NCI-H2081 (cell line): Measurements from ENCODE around the gene ADAM33.

Source experiments
- DNase-seq, 2 experiments: peaks; one replicate each; lab custom pipeline; 2025; lab: John Stamatoyannopoulos, UW

Gene ADAM33

GRCh38 chr20:3710011-3710466 is 28.2 kb upstream of the ADAM33 start:
- DNase-seq = no peak

DNA sequence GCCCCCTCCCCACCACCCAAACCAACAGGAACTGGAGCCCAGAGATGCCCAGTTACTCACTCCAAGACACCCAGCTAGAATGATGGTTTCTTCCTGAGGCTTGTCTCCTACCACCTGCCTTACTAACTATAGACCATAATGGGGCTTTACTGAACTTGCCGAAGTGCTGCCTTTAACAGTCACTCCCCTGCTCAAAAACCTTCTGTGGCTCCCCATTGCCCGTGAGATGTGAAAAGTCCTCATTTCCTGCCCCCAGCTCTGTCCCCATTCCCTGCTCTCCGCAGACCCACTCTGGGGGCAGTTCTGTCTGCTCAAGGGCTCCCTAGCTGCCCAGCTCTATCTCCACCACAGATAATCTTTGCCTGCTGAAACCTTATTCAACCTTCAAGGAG is 25.7 kb upstream of the ADAM33 start:
- DNase-seq = no peak

DNA sequence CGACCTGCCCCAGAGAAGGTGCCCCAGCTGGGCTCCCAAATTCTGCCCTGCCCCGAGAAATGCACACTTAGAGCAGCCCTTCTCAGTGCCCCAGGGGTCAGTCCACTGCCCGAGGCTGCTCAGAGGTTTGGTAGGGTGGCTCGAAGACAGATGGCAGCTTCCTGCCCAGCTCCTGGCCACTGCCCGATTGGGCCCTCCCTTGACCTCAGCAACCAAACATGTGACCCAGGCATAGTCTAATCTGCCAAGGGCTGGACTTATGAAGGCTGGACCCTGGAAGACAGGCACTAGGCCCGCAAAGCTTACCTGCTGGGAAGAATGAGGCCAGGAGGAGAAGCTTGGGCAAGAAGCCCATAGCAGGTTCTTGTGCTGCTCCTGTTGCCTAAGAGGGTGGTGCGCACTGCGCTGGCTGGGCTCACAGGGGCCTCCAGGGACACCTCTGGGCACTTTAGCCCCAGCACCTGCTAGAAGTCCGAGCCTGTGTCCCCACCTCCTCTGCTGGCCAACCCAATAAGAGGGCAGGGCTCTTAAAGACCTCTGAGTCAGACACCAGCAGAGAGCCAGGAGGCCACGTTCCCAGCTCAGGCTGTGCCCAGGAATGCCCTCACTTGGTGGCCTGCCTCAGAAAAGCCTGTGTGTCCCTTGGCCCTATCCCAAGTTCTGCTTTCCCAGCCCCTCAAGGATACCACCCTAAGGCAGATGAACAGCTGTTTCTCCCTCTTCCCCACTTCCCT is 25.1 kb upstream of the ADAM33 start:
- DNase-seq = no peak

- no peak for DNase-seq
Observed at GRCh38 chr20:3705970-3706739, 24.3 kb upstream of the ADAM33 start.

DNA sequence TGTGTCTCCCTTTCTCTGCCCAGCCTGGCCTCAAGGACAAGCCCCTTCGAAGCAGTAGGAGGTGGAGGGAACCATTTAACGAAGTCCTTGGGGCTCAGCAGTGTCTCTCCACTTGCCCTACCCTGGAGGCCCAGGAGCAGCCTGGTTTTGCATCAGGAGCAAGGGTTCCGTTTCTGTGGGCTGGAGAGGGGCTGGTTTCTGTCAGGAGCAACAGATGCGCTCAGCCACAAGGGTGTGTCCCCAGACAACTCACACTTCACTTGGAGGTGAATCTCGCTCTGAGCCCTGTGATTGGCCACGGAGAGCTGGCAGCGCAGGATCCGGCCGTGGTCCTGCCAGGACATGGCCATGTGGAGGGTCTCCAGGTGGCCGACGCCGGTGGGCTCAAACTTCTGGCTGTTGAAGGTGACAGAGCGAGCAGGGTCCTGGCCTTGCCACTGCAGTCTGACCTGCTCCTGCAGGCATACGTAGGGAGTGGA is 23.7 kb upstream of the ADAM33 start:
- DNase-seq = no peak

DNA sequence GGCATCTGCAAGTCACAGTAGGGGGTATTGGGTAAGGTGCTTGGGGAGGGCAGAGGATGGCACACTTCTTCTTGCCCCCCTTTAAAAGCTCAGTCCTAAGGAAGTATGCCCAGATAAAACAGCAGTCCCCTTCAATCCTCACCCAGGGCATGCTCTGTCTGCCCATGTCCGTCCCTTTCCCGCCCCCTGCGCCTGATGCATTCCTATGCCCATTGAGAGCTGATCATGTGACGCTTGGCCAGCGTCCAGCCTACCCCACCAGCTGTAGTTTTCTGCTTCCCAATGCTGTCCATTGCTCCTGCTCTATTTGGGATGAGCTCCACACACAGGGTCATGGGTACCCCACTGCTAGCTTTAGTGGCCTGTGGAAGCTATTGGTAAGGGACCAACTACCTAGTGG is 22.3 kb upstream of the ADAM33 start:
- DNase-seq = no peak

GRCh38 chr20:3702611-3703391 is 21.0 kb upstream of the ADAM33 start:
- DNase-seq = no peak

DNA sequence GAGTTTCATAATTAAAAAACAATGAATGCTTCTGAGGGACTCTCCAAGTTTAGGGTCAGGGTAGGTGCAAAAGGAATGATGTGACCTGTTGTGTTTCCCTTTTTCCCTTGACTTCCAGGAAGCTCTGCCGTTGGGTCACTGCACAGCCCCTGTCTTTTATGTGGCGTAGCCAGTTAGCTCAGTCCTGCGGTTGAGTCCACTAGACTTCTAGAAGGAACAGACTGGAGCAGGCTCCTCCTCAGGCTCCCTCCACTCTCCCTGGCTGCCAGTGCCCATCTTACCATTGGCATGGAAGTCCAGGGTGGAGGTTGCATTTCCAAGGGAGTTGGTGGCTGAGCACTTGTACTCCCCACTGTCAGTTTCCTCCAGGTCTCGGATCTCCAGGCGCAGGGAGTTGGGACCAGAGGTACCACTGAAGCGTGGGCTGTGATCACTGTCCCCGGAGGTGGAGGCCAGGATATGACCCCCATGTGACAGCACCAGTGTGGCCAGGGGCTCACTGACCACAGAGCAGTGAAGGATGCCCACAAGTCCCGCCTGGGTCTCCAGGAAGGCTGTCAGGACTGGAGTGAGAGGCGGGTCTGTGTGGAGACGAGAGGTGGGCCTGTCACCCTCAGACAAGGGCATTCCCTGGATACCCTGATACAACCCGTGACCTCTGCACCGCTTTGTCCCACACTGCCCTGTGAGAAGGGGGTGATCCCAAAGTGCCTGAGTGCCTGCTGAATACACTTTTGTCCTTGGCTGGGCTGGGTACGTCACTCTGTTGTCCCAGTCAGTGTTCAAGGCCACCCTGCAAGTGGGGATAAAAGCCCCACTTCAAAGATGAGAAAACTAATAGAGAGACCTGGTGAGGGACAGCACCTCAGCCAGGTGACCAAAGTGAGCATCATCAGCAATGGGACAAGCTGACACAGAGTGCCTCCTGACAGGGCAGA is 19.5 kb upstream of the ADAM33 start:
- DNase-seq = no peak

- no peak for DNase-seq
Observed at GRCh38 chr20:3699037-3699436, 17.2 kb upstream of the ADAM33 start.

DNA sequence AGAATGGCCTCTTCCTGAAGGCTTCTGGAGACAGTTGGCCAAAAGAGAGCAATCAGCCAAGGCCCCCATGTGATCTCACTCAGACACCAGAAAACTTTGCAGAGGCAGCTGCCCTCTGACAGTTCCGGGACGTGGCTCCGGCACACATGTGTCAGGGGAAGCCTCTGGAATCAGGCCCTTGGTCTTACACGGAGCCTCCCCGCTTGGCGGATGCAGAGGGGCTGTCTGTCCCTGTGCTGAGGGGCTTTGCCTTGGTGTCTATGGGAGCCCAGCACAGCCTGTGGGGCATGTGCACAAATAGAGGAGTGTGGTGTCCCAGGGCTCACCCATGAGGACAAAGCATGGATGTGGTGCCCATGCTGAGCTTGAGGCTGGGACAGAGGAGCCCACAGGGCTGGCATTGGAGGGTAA is 16.8 kb upstream of the ADAM33 start:
- DNase-seq = no peak

GRCh38 chr20:3697588-3698305 is 15.9 kb upstream of the ADAM33 start:
- DNase-seq = no peak

DNA sequence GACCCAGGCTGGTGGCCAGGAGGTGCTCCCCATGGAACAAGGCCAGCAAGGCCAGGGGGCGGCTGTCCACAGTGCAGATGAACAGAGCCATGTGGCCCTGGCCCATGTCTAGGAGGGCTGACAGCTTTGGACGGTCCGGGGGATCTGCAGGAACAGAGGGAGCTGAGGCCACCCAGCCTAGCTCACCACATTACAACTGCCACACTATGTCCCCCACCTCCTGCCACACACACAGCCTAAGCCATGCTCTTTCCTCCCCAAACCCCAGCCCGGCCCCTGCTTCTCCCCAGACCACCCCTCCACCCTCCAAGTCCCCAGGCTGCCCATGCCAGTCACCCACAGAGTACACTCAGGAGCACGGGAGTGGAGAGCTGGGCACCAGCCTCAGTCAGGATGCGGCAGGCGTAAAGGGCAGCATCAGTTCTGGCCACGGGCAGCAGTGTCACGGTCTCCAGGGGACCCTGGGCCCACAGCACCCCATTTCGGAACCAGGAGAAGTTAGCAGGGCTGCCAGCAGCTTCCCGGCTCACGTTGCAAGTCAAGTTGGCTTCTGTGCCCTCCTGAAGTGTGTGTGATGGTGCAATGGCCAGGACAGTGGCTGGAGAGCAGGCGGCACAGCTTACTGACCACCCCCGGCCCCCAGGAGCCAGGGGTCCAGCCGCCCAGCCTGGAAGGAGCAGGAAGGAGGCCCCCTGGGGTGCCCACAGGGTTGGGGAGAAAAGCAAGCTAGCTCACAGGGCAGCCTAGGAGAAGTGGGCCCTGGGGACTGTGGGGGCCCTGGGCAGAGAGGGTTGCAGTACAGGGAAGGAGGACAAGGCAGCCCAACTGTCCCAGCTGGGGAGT is 15.2 kb upstream of the ADAM33 start:
- DNase-seq = no peak

- DNase-seq = no peak
Observed at GRCh38 chr20:3696200-3696599, 14.4 kb upstream of the ADAM33 start.

DNA sequence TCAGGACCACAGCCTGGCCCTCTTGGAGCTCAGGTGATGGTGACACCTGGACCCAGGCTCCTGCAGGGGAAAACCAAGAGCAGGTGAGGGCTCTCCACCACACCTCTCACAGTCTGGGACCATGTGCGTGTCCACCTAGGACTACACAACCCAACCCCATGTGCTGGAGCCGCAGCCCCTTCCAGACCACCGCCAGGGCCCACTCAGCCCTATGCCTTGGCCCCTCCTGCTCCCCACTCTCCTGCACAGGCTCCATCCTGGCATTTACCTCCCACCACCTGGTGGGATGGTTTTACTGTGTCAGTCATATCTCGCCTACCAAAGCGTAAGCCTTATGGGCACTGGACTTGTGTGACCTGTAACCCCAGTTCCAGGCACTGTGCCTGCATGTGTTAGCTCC is 13.1 kb upstream of the ADAM33 start:
- DNase-seq = no peak

DNA sequence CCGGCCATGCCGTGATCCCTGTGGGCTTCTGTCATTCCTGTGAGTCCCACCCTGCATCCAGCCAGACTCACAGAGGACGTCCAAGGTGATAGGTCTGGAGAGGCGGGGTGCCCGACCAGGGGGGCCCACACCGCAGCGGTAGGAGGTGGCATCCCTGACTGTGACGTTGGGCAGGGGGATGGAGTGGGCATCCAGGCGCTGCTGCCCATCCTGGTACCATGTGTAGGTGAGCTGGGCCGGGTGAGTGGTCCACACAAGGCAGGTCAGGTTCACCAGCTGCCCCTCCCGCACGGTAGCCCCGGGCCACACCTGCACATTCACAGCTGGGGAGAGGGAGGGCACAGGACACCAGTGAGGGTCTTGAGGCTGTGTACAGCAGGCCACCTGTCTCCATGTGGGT is 11.6 kb upstream of the ADAM33 start:
- no peak for DNase-seq

GRCh38 chr20:3692706-3693294 is 11.0 kb upstream of the ADAM33 start:
- DNase-seq = no peak

DNA sequence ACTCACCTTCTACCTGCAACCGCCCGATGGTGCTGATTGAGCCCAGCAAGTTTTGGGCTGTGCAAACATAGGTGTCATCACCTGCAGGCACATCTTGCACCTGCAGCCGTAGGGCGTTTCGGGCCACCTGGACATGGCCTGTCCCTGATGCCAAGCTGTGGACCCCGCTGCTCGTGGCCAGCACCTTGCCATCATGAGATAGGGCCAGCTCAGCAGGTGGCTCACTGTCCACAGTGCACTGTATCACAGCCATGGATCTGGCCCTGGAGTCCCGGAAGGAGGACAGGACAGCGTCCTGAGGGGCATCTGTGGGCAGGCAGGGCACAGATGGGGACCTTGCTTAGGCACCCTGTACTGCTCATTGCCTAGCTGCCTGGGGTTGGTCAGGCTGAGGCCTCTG is 10.1 kb upstream of the ADAM33 start:
- DNase-seq = no peak

DNA sequence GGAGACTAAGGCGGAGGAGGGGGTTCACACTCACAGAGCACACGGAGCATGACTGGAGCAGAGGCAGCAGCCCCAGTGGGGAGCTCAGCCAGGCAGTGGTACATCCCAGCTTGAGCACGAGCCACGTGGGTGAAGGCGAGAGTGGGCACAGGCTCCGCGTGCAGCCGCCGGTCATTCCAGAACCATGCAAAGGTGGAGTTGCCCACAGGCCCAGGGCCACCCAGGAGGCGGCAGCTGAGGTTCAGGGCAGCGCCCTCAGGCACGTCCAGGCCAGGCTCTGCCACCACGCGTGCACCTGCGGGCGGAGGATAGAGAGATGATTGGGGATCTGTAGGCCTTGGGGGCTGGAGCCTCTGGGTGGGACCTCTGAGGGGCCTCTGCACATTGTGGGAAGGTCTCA is 9.5 kb upstream of the ADAM33 start:
- no peak for DNase-seq

- DNase-seq = no peak
Observed at GRCh38 chr20:3690413-3690812, 8.6 kb upstream of the ADAM33 start.

DNA sequence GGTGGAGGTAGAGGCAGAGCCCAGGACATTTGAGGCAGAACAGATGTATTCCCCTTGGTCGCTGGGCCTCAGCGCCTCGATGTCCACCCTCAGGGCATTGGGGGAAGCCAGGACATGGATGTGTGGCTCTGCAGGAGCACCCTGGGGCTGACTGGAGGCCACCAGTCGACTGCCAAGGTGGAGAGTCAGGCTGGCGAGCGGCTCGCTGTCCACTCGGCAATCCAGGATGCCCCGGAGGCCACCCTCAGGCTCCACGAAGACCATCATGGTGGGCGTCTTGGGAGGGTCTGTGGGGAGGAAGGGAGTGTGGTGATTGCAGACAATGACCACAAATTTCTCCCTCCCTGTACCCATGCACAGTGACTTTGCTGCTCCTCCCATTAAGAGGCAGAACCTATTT is 8.2 kb upstream of the ADAM33 start:
- DNase-seq = no peak
